Glomerular visceral epithelial cell (primary cell): ENCODE data around the gene CAMTA1.

Experiments used
- DNase-seq: peaks from one replicate; pipeline ENCODE4 v3.0.0-alpha.2; 2016; ENCODE audit errors: extremely low spot score

Gene CAMTA1

DNA sequence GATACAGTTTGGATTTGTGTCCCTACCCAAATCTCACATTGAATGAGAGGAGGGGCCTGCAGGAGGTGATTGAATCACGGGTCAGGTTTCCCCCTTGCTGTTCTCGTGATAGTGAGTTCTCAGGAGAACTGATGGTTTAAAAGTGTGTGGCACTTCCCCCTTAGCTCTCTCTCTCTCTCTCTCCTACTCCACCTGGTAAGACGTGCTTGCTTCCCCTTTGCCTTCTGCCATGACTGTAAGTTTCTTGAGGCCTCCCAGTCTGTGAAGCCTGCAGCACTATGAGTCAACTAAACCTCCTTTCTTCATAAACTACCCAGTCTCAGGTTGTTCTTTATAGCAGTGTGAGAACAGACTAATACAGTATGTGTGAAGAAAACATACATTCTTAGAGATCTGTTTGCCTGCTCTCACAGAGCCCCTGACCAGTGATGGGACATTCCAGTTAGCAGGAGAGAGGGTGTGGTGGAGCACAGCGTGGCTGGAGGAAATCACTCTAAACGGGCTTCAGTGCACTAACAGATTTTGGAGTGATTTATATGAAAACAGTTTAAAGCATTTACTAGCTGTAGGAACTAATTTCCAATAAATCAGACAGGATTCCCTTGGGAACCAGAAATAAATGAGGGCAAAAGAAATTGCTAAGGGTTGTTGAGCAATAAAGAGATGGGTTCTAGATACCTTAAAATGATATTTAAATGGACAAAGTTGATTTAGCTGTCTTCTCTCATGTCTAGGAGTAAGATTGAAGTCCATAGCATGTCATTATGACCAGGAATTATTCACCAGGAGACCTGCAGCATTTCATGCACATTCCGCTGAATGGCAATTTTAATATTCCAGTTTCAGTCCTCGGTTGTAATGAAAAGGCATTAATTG is 411.0 kb downstream of the CAMTA1 start:
- no peak for DNase-seq

DNA sequence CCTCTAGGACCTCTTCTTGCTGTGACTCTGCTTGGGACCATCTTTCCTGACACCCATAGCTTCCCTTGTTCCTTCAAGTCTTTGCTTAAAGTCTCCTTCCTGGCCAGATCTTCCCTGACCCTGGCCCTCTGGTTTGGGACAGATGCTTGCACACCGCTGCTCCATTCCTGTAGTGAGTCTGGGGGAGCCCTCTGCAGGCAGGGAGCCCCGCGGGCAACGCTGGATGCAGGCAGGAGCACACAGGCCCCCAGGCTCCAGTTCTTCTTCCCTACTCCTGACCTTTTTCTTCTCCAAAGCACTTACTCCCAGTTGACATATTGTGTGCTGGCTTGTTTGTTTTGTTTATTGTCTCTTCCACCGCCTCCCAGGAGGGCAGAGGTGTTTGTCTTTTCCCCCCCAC is 413.4 kb downstream of the CAMTA1 start:
- DNase-seq, result no peak

DNA sequence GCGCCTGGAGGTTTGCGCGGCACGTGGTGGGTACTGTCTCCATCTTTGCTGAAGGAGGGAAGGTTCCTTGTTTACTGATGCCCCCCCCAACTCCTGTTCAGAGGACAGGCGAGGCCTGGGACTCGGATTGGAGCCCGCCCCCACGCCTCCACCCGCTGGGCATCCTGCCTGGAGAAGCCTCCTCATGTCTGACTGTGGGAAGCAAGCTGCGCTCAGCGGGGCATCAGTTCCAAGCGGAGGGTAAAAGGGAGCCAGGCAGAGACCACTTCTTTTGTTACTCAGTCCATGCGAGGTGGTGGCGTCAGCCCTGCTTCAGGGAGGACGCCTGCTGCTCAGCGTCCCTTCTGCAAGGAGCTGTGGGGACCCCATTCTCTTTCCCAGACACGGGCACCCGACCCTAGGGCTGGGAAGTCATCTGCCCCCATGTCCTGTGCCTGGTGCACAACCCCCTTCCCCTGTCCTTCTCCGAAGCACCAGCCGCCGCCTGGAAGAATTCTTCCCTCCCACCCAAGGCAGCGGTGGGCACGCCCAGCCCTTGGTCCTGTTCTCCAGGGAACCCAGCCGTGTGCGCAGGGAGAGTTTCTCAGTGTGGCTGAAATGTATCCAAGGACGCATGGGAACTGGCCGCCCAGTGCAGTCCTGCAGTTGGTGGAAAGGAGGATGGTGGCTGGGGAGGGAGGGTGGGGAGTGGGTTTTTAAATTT is 414.0 kb downstream of the CAMTA1 start:
- DNase-seq, result no peak

DNA sequence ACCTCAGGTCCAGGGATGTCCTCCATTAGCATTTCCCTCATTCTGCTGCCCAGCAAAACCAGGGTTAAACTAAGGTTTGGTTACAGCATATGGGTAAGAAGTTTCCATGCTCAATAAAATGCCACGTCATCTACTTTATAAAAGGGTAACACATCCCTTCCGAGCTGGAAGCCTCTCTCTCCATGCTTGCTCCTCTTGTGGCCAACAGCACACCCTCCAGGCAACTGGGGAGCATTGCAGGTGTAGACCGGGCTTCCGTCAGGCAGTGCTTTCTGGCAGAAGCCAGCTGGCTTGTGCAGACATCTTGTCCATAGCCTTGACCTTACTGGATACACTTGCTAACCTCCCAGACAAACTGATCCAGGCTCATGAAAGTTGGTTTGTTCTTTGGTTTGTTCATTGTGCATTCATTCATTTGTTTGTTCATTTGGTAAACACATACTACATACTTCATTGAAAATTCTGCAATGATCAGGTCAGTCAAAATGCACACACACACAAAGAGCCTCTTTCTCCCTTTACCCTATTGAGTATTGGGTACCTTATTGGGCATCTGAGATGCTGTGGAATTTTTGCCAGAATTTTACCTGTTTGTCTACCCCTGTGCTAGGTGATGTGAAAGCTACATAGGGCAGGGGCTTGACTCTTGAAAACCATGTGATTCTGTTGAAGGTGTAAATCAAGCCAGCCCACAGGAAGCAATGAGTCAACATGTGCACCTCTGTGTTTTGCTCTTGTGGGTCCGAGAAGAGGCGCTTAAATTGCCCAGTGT is 422.8 kb downstream of the CAMTA1 start:
- DNase-seq, result peak; percentile 44

DNA sequence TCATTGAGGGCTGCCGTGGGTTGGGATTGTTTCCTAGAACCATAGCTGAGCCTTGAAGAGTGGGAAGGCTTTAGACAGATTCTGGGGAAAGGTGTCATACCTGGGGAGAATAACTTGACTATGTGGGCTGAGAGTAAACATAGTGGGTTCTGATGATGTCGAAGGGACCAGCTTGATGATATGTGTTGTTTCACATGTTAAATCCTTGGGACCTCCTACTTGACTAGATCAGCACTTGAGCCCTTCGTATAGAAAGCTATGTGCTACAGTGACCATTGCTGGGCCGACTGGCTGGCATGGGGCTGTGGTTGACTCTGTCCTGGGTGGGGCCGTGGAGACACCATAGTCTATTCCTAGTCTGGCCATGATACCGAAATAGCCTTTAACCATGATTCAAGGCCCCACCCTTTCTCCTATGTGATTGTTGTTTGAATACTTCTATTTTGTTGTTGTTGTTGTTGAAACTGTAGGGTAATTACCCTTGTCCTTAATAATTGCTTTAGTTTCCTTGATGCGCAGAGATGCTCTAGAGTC is 423.5 kb downstream of the CAMTA1 start:
- no peak for DNase-seq

DNA sequence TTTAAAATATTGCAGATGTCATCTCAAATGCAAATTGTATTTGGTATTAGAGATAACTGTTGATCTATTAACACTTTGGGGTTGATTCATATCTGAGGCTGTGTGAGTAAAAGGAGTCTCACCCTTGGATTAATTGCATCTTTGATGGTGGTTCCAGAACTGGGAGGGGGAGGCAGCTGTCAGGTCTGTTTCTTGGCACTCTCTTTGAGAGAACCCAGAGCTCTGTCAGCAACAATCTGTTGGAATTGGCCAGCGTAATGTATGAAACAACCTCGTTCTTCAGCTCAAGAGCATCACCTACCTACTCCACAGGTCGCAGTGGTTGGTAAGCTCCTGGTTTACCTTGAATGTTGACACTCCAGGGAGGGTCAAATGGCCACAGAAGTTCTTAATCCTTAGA is 424.1 kb downstream of the CAMTA1 start:
- DNase-seq, result no peak

DNA sequence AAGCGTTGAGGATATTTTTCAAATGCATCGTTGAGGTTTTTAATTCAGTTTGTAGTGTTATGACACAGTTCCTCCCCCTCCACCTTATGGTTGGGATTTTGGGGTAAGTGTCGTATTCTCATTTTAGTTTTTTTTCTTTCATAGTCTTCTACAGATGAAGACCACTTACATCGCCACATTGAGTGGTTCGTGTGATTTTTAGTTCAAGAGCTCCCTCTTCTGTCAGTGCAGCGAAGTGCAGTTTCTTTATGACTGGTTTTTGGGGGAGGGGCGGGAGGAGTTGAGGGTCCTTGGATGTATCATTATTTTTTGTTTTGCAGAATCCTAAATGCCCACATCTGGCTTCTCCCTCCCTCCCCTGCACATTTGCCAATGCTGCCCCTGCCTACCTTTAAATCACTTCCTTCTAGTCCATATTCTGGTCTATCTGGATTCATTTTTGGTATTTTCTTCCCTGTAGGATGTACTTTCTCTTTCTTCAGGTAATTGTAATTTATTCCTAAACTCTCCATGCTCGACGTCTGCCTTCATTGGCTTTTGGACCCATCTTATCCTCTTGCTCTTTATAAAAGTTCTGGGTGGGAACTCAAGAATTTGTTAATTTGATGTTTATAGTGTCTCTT is 433.1 kb downstream of the CAMTA1 start:
- peak; percentile 53 for DNase-seq

DNA sequence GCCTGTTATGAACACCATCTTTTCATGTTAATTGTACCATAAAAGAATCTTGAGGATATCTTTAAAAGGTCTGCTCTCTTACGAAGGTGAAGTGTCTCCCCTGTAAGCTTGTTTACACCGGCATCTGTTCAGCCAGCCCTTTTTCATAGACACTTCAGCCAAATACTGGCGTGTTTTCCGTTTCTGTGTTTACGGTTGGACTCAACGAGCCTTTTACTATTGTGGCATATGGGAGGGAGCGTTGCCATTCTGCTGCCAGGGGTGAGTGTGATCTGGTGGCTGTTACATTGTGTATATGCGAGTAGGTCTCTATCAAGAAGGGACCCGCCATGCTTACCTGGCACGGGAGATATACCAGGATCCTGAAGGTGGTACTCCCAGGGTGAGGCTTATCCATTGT is 433.8 kb downstream of the CAMTA1 start:
- DNase-seq, result no peak

DNA sequence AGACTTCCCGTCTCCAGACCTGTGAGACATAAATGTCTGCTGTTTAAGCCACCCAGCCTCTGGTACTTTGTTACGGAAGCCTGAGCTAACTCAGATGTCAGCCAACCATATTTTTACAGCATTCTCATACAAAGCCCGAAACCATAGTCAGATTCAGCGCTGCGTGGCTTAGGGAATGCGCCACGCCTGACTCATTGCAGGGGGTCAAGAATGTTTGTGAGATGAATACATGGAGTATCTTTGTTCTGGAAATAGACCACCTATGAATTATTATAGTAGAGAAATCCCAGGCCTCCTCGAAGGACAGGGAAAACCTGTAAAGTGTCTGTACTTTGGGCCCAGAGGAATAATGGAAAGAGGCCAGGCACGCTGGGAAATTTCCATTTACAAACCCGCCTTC is 434.8 kb downstream of the CAMTA1 start:
- no peak for DNase-seq

DNA sequence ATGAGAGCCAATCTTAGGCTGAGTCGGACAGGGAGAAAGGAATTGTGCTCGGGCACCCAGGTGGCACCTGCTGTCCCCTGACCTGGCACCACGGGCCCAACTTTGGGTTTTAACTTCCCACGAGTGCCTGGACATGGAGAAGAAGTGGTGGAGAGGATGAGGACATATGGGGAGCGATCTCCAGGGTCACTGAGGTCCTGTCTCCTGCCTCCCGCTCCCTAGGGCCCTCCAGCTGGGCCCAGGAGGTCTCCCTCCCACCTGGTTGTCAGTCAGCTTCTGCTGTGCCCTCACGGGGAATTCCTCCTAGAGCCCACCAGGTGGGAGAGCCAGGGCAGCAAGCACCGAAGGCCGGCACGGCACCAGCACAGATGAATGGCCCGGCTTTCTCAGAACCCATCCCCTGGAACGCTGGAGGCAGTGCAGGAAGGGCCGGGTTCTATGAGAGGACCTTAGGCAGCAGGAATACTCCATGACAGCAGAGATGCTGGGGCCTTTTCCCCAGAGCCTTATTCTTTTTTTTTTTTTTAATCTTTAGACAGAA is 435.5 kb downstream of the CAMTA1 start:
- DNase-seq, result no peak

DNA sequence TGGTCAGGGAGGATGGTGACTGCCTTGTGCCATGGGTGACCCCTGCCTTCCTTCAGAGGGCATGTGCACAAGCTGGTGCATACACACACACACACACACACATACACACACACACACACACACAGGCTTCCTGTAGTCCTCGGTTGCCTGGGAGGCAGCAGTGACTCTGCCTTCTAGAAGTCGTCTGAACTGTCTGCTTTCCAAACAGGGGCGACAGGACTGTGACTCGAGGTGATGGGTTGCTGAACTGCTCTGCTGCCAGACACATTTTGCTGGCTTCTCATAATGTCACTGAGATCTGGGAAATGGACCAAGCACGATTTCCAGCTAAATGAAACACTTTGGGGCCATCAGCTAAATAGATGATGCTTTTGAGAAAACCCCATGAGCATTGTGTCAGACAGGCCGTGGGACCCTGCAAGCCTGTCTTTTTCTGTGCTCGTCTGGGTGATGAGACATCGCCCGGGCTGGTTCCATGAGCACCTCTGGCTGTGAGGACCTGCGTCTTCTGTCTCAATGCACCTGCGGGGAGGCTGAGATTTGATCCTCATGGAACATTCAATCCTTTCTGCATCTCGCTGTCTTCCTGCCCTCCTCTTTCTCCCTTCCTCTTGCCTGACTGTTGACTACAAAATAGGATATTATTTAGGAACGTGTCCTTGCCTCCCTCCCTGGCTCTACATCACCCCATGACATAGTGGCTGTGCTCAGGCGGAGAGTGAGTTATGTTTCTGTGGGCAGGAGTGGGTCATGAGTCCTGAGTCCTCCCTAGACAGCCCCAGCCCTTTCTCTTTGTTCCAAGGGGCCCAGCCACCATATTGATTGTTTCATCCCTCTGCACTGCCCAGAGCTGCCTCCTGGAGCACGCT is 436.8 kb downstream of the CAMTA1 start:
- no peak for DNase-seq

DNA sequence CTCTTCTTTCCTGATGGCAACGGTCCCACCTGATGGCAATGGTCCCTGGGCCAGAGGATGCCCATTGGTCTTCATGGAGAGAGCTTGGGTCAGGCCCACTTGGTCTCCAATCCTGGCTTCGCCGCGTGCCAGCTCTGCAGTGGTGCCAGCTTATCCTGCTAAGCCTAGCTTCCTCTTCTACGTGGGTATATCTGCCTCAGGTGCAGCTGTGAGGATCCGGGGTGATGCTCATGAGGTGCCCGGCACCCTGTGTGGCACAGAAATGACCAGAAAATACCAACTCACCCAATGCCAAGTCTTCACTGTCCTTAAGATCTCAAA is 437.4 kb downstream of the CAMTA1 start:
- DNase-seq, result no peak

DNA sequence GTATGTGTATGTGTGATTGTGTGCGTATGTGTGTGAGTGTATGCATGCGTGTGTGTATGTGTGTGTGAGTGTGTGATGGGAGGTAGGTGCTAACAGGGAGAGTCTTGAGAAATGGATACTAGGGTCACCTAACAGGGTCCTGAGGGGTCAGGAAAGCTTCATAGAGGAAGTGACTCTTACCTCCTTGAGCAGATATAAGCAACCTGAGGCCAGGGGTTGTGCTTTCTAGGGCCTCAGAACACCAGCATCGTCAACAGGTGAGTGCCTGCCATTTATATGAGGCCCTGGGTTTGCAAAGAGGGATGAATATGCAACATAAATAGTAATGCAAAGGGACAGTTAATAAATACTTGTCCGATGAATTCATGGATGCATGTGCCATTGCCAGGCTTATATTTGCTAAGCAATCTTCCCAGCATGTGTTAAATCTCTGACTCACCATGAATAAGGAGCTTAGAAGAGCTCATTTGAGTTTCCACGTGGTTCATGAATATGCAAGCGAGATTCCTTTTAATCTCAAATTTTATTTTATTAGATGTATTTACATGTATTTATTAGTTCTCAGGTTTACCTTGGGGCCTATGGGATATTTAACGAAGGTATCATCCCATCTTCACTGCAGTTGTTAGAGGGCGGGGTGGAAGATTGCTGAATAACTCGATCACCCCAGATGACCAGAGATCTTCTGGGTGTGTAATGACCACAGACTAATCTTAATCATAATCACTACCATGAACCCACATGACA is 438.3 kb downstream of the CAMTA1 start:
- DNase-seq, result peak; percentile 46

DNA sequence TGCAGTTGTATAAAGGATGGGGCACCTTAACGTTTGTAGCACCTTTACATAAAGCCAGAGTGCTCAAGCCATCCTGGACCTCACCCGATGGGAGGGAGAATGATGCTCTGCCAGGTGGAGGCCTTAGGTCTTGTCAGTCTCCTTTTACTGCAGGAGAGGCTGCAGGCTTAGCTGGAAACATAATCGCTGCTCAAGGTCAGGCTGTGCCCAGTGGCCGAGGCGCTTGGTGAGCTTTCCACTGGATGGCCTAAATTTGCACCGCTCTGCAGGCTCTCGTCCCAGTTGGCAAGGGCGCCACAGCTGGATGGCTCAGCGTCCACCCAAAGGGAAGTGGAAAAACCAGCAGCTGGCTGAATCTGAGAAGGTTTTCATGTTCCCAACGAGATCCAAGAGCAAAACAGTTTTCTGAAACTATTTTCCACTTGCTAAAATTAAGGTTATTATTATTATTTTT is 438.9 kb downstream of the CAMTA1 start:
- DNase-seq, result no peak

DNA sequence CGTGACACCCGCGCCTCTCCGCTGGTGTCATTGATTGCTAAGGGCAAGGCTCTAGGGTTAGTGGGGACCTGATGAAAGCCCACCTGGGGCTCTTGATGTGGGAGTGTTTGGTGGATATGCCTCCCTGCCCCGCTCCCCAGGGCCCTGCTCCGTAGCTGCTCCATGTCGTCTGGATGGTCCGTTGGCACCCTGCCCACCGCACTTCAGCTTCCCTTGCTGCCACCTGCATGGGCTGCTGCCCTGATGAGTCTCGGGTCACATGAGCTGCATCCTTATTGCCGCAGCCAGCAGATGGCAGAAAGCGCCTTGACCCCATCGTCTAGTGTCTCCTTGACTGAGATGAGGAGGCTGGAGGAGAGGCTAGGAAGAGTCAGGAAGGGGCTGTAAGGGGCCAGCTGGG is 439.4 kb downstream of the CAMTA1 start:
- no peak for DNase-seq

DNA sequence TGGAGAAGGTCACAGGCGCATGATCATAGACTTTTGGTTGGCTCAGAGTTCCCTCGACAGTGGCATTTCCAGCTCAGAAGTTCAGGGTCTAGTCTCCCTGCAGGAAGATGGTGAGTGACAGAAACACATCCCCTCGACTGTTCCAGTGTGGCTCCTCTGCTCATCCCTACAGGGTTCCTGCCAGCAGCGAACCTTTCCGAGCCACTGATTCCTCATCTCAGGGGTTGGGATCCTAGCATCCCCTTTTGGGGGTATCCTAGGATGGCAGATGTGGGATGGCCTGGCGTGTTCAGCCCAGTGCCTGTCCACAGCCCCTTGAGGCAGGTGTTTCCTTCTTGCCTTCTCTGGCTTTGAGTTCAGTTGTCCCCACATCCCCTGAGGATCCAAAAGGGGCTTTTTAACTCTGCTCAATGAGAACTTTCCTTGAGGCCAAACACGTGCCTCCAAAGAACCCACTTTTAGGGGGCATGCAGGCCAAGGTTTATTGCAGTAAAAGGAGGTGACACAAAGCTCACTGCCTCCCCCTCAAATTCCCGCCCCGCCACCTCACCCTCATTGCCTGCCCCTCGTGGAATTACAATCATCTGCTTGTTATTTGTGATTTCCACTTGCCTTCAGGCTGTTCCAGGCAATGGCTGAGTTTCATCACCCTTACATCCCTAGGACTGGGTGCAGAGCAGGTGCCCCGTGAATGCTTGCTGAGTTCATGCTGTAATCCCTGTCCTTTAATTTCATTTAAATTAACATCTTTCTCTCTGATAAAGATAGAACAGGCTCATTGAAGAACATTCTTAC is 440.7 kb downstream of the CAMTA1 start:
- no peak for DNase-seq

DNA sequence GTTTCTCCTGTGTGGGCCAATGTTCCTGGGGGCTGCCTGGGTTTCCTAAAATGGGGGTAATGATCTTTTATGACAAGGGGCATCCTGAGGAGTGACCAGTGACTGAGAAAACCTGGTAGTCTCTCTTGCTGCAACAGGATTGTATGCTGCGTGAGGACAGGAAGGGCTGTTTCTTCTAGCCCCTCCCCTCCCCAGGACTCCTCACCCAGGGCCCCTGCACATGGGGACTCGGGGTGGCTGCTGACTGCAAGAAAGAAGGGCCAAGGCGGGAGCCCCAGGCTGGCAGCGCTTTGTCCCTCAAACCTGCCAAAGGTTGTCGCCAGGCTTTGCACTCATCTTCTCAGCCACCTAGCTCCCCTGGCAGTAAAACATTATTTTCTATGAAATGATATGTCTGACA is 442.4 kb downstream of the CAMTA1 start:
- no peak for DNase-seq

DNA sequence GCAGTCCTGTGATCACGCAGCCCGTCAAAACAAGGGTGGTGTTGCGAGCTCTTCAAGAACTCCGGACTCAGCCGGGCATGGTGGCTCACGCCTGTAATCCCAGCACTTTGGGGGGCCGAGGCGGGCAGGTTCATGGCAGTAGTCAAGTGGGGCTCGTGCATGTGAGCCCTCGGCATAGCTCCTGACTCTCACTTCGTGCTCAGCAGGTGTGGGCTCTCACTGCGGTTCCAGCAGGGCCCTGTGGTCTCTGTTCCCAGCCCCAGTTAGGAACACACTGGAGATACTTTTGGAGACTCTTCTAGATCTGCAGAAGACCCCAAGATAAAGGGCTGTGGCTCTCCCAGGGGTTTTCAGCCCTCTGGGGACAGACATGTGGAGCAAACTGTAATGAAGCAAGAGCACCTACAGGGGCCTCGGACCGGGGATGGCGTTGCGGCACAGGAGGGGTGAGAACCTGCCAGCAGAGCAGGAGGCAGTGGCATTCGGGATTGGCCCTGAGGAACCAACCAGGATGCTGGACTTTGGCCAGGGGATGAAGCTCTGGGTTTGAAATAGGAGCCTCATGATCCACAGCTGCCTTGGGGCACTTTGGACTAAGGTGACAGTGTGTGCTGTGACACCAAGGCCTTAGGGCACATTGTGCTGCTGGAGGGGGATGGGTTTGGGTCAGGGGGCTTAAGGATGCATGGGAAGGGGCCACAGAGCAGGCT is 443.2 kb downstream of the CAMTA1 start:
- DNase-seq, result no peak
